HPDE6-E6E7 (cell line): ENCODE data around the gene SPATA6L.
A peak's percentile ranks its signal among the peaks of the same experiment; 100 is the strongest.
"Not testable (repeated sequence)": the region's sequence is repeated elsewhere in the genome, so short reads cannot be mapped to it uniquely, and the experiment has no call there.

Source experiments
- DNase-seq: peaks from one replicate; pipeline ENCODE4 v3.0.0; 2011; ENCODE audit warnings: missing footprints; ENCODE audit errors: extremely low spot score

The SPATA6L gene

GRCh38 chr9:4638968-4639367, 27.3 kb downstream of the SPATA6L start:
- no peak for DNase-seq

- DNase-seq, result no peak
Observed at GRCh38 chr9:4630836-4631235, 35.4 kb downstream of the SPATA6L start.

- DNase-seq, result no peak
Observed at GRCh38 chr9:4622016-4622415, 44.3 kb downstream of the SPATA6L start.

GRCh38 chr9:4620881-4621555, 45.3 kb downstream of the SPATA6L start:
- DNase-seq, result no peak

- DNase-seq, result no peak
Observed at GRCh38 chr9:4620057-4620765, 46.1 kb downstream of the SPATA6L start.

- DNase-seq, result no peak
Observed at GRCh38 chr9:4618700-4619099, 47.6 kb downstream of the SPATA6L start.

- DNase-seq, result no peak
Observed at GRCh38 chr9:4617752-4618151, 48.5 kb downstream of the SPATA6L start.

GRCh38 chr9:4615778-4616177, 50.5 kb downstream of the SPATA6L start:
- DNase-seq, result no peak

GRCh38 chr9:4615251-4615650, 51.0 kb downstream of the SPATA6L start:
- DNase-seq, result no peak

GRCh38 chr9:4614627-4615026, 51.7 kb downstream of the SPATA6L start:
- no peak for DNase-seq

GRCh38 chr9:4606033-4606432, 60.2 kb downstream of the SPATA6L start:
- DNase-seq, result not testable (repeated sequence)

GRCh38 chr9:4604678-4605095, 61.6 kb downstream of the SPATA6L start:
- DNase-seq, result peak; percentile 51

- no peak for DNase-seq
Observed at GRCh38 chr9:4603830-4604229, 62.5 kb downstream of the SPATA6L start.

GRCh38 chr9:4600368-4600767, 65.9 kb downstream of the SPATA6L start:
- no peak for DNase-seq

GRCh38 chr9:4596165-4596922, 69.9 kb downstream of the SPATA6L start:
- DNase-seq, result no peak

GRCh38 chr9:4594994-4595393, 71.3 kb downstream of the SPATA6L start:
- no peak for DNase-seq

GRCh38 chr9:4594545-4594944, 71.7 kb downstream of the SPATA6L start:
- no peak for DNase-seq

- DNase-seq, result no peak
Observed at GRCh38 chr9:4592886-4593285, 73.4 kb downstream of the SPATA6L start.

- DNase-seq, result no peak
Observed at GRCh38 chr9:4592295-4592694, 74.0 kb downstream of the SPATA6L start.

- DNase-seq, result no peak
Observed at GRCh38 chr9:4591123-4591500, 75.2 kb downstream of the SPATA6L start.

GRCh38 chr9:4590430-4591122, 75.7 kb downstream of the SPATA6L start:
- DNase-seq, result no peak

- DNase-seq, result no peak
Observed at GRCh38 chr9:4588721-4589120, 77.6 kb downstream of the SPATA6L start.
